Brain microvascular endothelial cell (primary cell): ENCODE results near the gene KRTAP9-1.
"Not testable (repeated sequence)": the region's sequence is repeated elsewhere in the genome, so short reads cannot be mapped to it uniquely, and the experiment has no call there.

Experiments used
- DNase-seq: peaks from one replicate; pipeline ENCODE4 v3.0.0-alpha.2; 2020
- H3K27ac ChIP-seq: fragments of 250-450 bp; sonication (Bioruptor Pico); 2 replicates; pipeline ENCODE4 v1.5.1; 2020; ENCODE audit warnings: mild to moderate bottlenecking, moderate library complexity
- H3K27me3 ChIP-seq: fragments of 250-450 bp; sonication (Bioruptor Pico); replicated peaks from 2 replicates; pipeline ENCODE4 v1.5.1; 2020; ENCODE audit warnings: mild to moderate bottlenecking
- H3K36me3 ChIP-seq: fragments of 250-450 bp; sonication (Bioruptor Pico); replicated peaks from 2 replicates; pipeline ENCODE4 v1.5.1; 2020; ENCODE audit warnings: mild to moderate bottlenecking
- H3K4me3 ChIP-seq: 2 replicates; pipeline ENCODE4 v1.5.1; 2011; ENCODE audit warnings: low read depth, mild to moderate bottlenecking, control low read depth, low read length, moderate library complexity
- CTCF ChIP-seq: IDR thresholded peaks from 2 replicates; pipeline ENCODE4 v1.5.1; 2011; ENCODE audit warnings: low read depth, mild to moderate bottlenecking, moderate library complexity, low read length, control low read depth, inconsistent platforms; ENCODE audit errors: missing control alignments
- in situ Hi-C: cut with HindIII; loops from 2 replicates; pipeline ENCODE4 v1.10.0; 2017; ENCODE audit warnings: low sequenced_read_pairs, low pct_ligation_motif_present

The KRTAP9-1 gene

GRCh38 chr17:41215681-41216080 lies 26.0 kb downstream of the KRTAP9-1 start:
- Histone ChIP-seq H3K27ac (no peak overlapping the region), H3K27me3 (no peaks in the 10 kb centered on the region), H3K36me3 (no peaks in the 10 kb centered on the region), H3K4me3 (no peak overlapping the region)
- TF ChIP-seq CTCF: no peak
- in situ Hi-C loops: no loop called here
- no peak for DNase-seq

GRCh38 chr17:41223821-41224220 lies 34.1 kb downstream of the KRTAP9-1 start:
- no peak overlapping the region for H3K4me3 ChIP-seq
- no peak for DNase-seq
- in situ Hi-C loops: no loop called here
- no peak for TF ChIP-seq CTCF
- H3K27me3 ChIP-seq: no peaks in the 10 kb centered on the region
- no peaks in the 10 kb centered on the region for H3K36me3 ChIP-seq
- no peak overlapping the region for H3K27ac ChIP-seq

- no peaks in the 10 kb centered on the region for H3K36me3 ChIP-seq
- DNase-seq: no peak
- H3K27me3 ChIP-seq: no peaks in the 10 kb centered on the region
- TF ChIP-seq CTCF: no peak
- in situ Hi-C loops: no loop called here
- no peak overlapping the region for H3K4me3 ChIP-seq
- H3K27ac ChIP-seq: no peak overlapping the region
Measured at GRCh38 chr17:41226051-41226450, 36.4 kb downstream of the KRTAP9-1 start.

- H3K27ac ChIP-seq, H3K4me3 ChIP-seq, H3K27me3 ChIP-seq, in situ Hi-C loops, H3K36me3 ChIP-seq, DNase-seq: not testable (repeated sequence)
Measured at GRCh38 chr17:41226598-41227095, 37.0 kb downstream of the KRTAP9-1 start, which contains the start of gene KRTAP9-2. TSS of gene KRTAP9-2 (plus strand) at chr17:41226648. CDS start at chr17:41226655, 7 bp downstream.

- TF ChIP-seq CTCF: no peak
- no peak overlapping the region for H3K27ac ChIP-seq
- H3K36me3 ChIP-seq: no peaks in the 10 kb centered on the region
- H3K4me3 ChIP-seq: no peak overlapping the region
- in situ Hi-C loops: no loop called here
- no peaks in the 10 kb centered on the region for H3K27me3 ChIP-seq
- DNase-seq: no peak
Measured at GRCh38 chr17:41230094-41230493, 40.4 kb downstream of the KRTAP9-1 start.

GRCh38 chr17:41231731-41232130 lies 42.0 kb downstream of the KRTAP9-1 start:
- no peak for TF ChIP-seq CTCF
- H3K27me3 ChIP-seq: no peaks in the 10 kb centered on the region
- DNase-seq: no peak
- H3K27ac ChIP-seq: no peak overlapping the region
- no peak overlapping the region for H3K4me3 ChIP-seq
- no peaks in the 10 kb centered on the region for H3K36me3 ChIP-seq
- in situ Hi-C loops: no loop called here

- H3K27me3 ChIP-seq, DNase-seq, H3K27ac ChIP-seq, H3K36me3 ChIP-seq, in situ Hi-C loops, H3K4me3 ChIP-seq: not testable (repeated sequence)
Measured at GRCh38 chr17:41232399-41233105, 42.9 kb downstream of the KRTAP9-1 start, which contains the start of gene KRTAP9-3. TSS of gene KRTAP9-3 (plus strand) at chr17:41232449. CDS start at chr17:41232502, 53 bp downstream.

- H3K27me3 ChIP-seq, H3K36me3 ChIP-seq, H3K4me3 ChIP-seq, DNase-seq, in situ Hi-C loops, H3K27ac ChIP-seq: not testable (repeated sequence)
Measured at GRCh38 chr17:41237116-41237515, 47.4 kb downstream of the KRTAP9-1 start.

- in situ Hi-C loops, H3K36me3 ChIP-seq, DNase-seq, H3K27ac ChIP-seq, H3K4me3 ChIP-seq, H3K27me3 ChIP-seq: not testable (repeated sequence)
Measured at GRCh38 chr17:41237949-41238437, 48.3 kb downstream of the KRTAP9-1 start, which contains the start of gene KRTAP9-8. TSS of gene KRTAP9-8 (plus strand) at chr17:41237999. CDS start at chr17:41238052, 53 bp downstream.
